GM18858 (cell line): ENCODE data around the gene MYH11.

Experiments
- ATAC-seq: cut with Tn5 transposase; IDR thresholded peaks from one replicate; pipeline ENCODE4 v1.9.1; 2021; ENCODE audit not compliant: unreplicated experiment

MYH11 gene

DNA sequence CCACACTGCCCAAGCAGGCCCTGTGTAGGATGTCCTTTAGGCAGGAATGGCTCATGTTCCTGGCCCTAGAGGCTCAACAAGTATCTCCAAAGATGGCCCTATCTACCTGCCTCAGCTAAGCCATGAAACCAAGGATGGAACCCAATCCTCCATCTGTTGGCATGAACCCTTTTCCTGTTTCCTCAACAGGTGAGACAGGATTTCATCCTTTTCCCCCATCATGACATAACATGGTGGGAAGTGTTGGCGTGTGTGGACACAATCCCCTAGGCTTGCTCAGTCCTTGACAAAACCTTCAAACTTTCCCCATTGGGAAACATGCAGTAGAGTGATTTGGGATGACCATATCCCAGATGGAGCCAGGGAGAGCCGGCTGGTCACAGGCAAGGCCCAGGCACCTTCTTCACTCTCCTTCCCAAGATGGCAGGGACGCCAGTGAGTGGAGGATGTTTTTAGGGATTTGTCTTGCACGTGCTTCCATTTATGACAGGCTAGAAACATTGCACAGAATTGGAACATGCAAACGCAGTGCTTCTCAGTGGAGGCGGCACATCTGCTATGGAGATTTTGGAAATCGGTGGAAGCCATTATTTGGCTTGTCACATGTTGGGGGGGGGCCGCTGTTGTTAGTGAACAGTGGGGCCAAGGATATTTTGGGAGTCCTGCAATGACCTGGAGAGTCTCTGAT, 77.0 kb downstream of the MYH11 start:
- no peak for ATAC-seq

GRCh38 chr16:15778999-15779614, 77.7 kb downstream of the MYH11 start:
- no peak for ATAC-seq

DNA sequence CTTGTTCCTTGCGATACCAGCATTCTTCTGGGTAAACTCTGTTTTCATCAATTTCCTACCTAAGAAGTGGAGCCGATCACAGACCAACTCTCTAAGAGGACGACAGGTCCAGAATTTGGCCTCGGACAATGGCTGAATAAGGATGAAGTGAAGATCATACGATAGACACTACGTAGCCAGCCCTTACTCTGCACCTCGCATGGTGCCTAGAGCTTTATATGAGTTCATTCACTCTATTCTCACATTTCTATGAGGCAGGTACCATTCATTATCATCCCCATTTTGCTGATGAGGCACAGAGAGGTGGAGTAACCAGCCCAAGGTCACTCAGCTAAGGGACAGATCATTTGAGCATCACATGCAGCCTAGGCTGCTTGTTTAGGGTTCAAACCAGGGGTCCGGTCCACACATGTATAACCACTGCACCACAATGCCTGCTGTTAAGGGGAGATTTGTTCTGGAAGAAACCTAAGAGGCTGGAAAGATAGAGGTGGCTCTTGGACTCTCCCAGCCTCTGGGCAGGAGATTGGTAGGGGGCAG, 78.6 kb downstream of the MYH11 start:
- ATAC-seq = no peak

- no peak for ATAC-seq
These were observed 79.2 kb downstream of the MYH11 start for GRCh38 chr16:15777533-15778203.

GRCh38 chr16:15776572-15776971, 80.3 kb downstream of the MYH11 start:
- no peak for ATAC-seq

DNA sequence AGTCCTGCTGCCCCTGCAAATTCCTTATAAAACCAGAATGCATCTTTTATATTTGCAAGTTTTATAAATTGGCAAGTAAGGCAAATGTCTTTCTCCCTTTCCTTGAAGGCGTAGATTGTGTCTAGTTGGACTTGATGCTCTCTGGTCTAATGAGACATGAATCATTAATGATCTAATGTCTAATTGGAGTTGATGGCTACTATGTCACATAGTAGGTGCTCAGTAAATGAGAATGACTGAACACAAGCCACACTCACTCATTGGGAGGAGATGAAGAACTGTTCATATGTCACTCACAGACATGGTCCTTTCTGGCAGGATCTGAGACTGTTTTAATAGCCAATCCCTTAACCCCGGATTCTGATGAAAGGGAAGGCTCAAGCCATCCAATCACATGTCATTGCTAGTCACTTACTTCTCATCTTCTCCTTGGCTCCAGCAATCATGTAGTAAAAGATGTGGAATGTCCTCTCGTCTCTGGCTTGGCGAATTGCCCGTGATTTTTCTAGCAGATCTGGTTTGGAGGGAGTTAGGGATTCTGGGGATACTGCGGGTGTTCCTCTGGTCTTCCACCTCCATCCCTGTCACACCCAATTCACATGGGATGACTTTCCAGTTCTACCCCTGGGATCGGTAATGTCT, 81.0 kb downstream of the MYH11 start:
- ATAC-seq = no peak

- ATAC-seq = no peak
These were observed 81.6 kb downstream of the MYH11 start for GRCh38 chr16:15775209-15775608.

- ATAC-seq = no peak
These were observed 82.9 kb downstream of the MYH11 start for GRCh38 chr16:15773968-15774367.

DNA sequence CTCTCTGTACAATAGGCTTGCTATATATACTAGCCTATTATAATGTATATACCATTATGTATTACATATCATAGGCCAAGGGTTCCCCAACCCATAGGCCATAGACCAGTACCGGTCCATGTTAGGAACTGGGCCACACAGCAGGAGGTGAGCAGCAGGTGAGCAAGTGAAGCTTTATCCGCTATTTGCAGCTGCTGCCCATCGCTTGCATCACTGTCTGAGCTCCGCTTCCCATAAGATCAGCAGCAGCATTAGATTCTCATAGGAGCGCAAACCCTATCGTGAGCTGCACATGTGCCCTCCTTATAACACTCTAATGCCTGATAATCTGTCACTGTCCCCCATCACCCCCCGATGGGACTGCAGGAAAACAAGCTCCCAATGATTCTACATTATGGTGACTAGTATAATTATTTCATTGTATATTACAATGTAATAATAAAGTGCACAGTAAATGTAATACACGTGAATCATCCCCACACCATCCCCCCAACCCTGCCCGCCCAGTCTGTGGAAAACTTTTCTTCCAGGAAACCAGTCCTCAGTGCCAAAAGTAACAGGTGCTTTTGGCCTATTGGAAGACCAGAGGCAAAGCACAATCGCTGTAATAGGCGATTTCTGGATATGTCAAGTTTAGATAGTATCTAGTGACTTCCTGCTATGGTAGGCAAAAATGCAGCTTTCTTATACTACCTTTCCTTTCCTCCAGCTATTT, 84.1 kb downstream of the MYH11 start:
- ATAC-seq = no peak

DNA sequence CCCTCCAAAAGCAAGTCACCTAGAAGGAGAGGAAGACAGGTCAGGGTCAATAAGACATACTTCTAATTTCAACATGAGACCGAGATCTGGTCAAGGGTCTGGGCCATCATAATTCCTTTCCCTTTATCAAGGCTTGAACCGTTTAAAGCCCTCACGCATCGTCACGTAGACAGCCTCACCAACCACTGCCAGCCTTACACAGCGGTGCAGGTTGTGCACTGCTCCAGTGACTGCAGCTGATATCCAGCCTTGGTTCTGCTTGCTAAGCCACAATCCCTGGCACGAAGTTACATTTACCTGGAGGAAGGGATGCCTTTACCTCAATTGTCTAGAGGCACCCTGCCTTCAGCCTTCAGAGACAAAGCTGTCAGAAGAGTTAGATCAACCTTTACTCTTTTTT, 85.1 kb downstream of the MYH11 start:
- no peak for ATAC-seq

GRCh38 chr16:15770512-15770911, 86.3 kb downstream of the MYH11 start:
- ATAC-seq = no peak

DNA sequence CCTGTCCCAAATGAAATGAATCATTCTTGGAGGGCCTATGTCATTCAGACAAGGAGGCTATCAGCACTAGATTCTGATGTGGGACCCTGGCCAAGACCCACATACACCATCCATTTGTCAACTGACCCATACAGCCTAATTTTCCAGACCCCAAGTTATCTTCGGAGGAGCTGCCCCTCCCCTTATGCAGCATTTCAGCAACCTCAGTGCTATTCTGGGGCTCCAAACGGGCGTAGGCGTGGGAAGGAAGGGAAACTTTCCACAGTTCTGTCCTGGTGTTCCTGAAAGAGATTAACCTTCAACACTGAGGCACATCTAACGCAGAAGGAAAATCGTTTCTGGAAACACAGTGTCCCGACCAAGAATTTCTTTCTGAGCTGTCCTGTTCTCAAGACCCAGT, 86.7 kb downstream of the MYH11 start:
- no peak for ATAC-seq

DNA sequence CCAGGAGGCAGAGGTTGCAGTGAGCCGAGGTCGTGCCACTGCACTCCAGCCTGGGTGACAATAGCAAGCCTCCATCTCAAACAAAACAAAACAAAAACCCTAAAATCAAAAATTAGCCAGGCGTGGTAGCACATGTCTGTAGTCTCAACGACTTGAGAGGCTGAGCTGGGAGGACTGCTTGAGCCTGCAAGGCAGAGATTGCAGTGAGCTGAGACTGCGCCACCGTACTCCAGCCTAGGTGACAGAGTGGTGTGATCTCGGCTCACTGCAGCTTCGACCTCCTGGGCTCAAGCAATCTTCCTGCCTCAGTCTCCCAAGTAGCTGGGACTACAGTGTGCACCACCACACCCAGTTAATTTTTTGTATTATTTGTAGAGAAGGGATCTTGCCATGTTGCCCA, 87.6 kb downstream of the MYH11 start:
- ATAC-seq = no peak

DNA sequence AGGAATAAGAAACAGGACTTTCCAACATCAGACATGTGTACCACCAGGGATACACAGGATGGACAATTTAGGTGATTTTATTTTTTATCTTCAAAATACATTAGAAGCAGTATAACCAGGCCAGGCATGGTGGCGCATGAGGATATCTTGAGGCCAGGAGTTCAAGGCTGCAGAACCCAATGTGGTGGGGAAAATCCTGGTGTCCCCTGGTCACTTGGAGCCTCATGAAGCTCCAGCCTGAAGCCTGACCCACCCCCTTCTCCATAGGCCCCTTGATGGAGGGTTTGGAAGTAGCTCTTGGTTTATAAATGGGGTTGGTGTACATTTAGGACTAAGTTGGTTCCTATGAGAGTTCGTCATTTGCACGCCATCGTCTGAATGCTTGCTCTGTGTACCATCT, 88.6 kb downstream of the MYH11 start:
- no peak for ATAC-seq

DNA sequence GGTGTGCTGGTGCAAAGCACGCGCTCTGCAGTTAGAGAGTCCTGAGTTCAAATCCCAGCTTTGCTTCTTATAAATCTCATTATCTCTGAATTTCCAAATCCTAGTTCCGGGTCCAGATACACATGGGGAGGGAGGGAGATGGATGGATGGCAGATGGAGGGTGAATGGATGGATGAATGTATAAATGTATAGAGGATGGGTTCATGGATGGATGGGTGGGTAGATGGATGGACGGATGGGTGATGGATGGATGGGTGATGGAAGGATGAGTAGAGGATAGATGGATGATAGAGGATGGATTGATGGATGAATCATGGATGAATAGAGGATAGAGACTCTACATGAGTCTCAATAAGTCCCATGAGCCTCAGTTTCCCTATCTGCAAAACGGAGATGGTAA, 89.9 kb downstream of the MYH11 start:
- no peak for ATAC-seq

DNA sequence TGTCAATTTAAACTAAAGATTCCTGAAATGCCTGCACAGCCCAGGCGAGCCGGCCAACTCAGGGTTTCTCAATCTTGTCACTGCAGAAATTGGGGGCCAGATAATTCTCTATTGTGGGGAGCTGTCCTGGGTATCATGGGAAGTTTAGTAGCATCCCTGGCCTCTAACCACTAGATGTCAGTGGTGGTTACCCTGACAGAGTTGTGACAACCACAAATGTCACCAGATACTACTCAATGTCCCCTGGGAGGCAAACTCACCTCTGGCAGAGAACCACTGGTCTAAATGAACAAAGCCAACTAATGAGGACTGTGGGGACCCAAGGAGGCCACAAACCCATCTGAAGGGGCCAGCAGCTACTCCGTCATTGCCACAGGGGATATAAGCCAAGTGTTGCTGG, 90.9 kb downstream of the MYH11 start:
- peak; percentile 47 for ATAC-seq

DNA sequence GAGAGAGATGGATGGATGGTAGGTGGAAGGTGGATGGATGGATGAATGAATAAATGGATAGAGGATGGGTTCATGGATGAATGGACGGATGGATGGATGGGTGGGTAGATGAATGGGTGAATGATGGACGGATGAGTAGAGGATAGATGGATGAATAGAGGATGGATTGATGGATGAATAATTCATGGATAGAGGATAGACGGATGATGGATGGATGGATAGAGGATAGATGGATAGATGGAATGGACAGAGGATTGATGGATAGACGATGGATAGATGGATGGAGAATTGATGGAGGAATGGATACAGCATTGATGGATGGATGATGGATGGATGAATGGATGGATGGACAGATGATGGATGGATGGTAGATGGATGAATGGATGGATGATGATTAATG, 91.7 kb downstream of the MYH11 start:
- ATAC-seq = no peak

DNA sequence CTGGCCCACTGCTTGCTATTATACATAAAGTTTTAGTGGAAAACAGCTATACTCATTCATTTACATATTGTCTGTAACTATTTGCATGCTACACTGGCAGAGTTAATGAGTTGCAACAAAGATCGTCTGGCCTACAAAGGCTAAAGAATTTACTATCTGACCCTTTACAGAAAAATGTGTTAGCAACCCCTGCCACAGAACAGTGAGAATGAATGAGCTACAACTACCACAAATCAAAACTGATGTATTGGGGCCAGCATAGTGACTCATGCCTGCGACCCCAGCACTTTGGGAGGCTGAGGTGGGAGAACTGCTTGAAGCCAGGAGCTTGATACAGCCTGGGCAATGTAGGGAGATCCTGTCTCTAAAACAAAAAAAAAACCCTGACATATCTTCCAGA, 92.7 kb downstream of the MYH11 start:
- ATAC-seq = no peak

GRCh38 chr16:15760129-15760528, 96.7 kb downstream of the MYH11 start:
- no peak for ATAC-seq

GRCh38 chr16:15759070-15759469, 97.8 kb downstream of the MYH11 start:
- ATAC-seq = no peak

GRCh38 chr16:15757630-15758251, 99.1 kb downstream of the MYH11 start:
- ATAC-seq = no peak
